Stimulated activated CD4-positive, alpha-beta T cell treated with anti-CD3 and anti-CD28 coated beads, Interleukin-12 subunit alpha, Interleukin-12 subunit beta, amount 100 ng/mL, for 48 hours (primary cell): ENCODE measurements around the gene ACYP1.

Experiments used
- DNase-seq, 3 donors: peaks; one replicate each; pipeline ENCODE4 v3.0.0-alpha.2; 2020; ENCODE audit warnings: low read depth in 2 of 3, low spot score in 1 of 3

The ACYP1 gene

GRCh38 chr14:75041613-75042012, 22.2 kb downstream of the ACYP1 start:
- DNase-seq: no peak

- DNase-seq: no peak
Observed at GRCh38 chr14:75040959-75041358, 22.9 kb downstream of the ACYP1 start.

- DNase-seq: no peak
Observed at GRCh38 chr14:75040507-75040906, 23.3 kb downstream of the ACYP1 start.

- no peak for DNase-seq
Observed at GRCh38 chr14:75032939-75033338, 30.9 kb downstream of the ACYP1 start.

- DNase-seq: no peak
Observed at GRCh38 chr14:75030147-75030546, 33.7 kb downstream of the ACYP1 start.

- DNase-seq: no peak
Observed at GRCh38 chr14:75025876-75026275, 37.9 kb downstream of the ACYP1 start.

GRCh38 chr14:75025082-75025481, 38.7 kb downstream of the ACYP1 start:
- no peak for DNase-seq

- DNase-seq: no peak
Observed at GRCh38 chr14:75023108-75023507, 40.7 kb downstream of the ACYP1 start.

GRCh38 chr14:75022655-75023054, 41.2 kb downstream of the ACYP1 start:
- no peak for DNase-seq

- no peak for DNase-seq
Observed at GRCh38 chr14:75018694-75019093, 45.1 kb downstream of the ACYP1 start.

GRCh38 chr14:75016815-75017214, 47.0 kb downstream of the ACYP1 start:
- DNase-seq: no peak

- DNase-seq: no peak
Observed at GRCh38 chr14:75015496-75015895, 48.3 kb downstream of the ACYP1 start.

- no peak for DNase-seq
Observed at GRCh38 chr14:75013290-75013689, 50.5 kb downstream of the ACYP1 start.

GRCh38 chr14:75011356-75011994, 52.3 kb downstream of the ACYP1 start:
- DNase-seq: peak in 1 of 3 donors; percentile 22

GRCh38 chr14:75010472-75011093, 53.2 kb downstream of the ACYP1 start:
- DNase-seq: no peak

- no peak for DNase-seq
Observed at GRCh38 chr14:75009176-75009575, 54.6 kb downstream of the ACYP1 start.

GRCh38 chr14:75005357-75005756, 58.5 kb downstream of the ACYP1 start:
- no peak for DNase-seq

- DNase-seq: no peak
Observed at GRCh38 chr14:75003250-75004027, 60.4 kb downstream of the ACYP1 start.
